CD4-positive, alpha-beta T cell (primary cell): Measurements from ENCODE around the gene DCDC2C. TPM values are rescaled to one million over a fixed set of nuclear protein-coding genes. Genes with fewer than 3 reads are reported as not detected.

Source experiments
- ATAC-seq: fragments of 200-7000 bp; cut with Tn5 transposase; one replicate; pipeline ENCODE4 v1.10.0; 2022; ENCODE audit warnings: mild to moderate bottlenecking; ENCODE audit not compliant: poor library complexity
- CTCF ChIA-PET: fragments of 350-600 bp; sonication (Branson Sonifier 250); formaldehyde crosslinking; loops from one replicate; lab custom pipeline; 2021; ENCODE audit warnings: antibody characterized with exemption, inconsistent platforms; lab: Charles Lee
- POLR2A ChIA-PET: fragments of 350-600 bp; sonication (Branson Sonifier 250); formaldehyde crosslinking; loops from one replicate; lab custom pipeline; 2021; ENCODE audit warnings: antibody characterized with exemption, inconsistent platforms; lab: Charles Lee
- DNase-seq, 14 experiments: peaks; one replicate each; pipeline ENCODE4 v3.0.0-alpha.2; 2013 to 2020; ENCODE audit warnings: mixed read lengths in 2 of 14
- H3K27ac ChIP-seq, 2 donors: one replicate each; pipeline versions ENCODE4 v1.5.1 to v1.7.0; 2013; ENCODE audit warnings: low read length in 2 of 2, low read depth in 1 of 2, mild to moderate bottlenecking in 1 of 2
- H3K27me3 ChIP-seq, 2 experiments: 1 replicate in 1 of 2; 2 replicates in 1 of 2; pipeline versions ENCODE4 v1.6.1 to v1.7.0; 2013; ENCODE audit warnings: low read length in 2 of 2, control low read depth in 1 of 2, mild to moderate bottlenecking in 1 of 2, moderate library complexity in 1 of 2; ENCODE audit not compliant: insufficient read depth in 2 of 2, control insufficient read depth in 1 of 2
- H3K36me3 ChIP-seq: one replicate; pipeline ENCODE4 v1.6.1; 2013; ENCODE audit warnings: low read length, control low read depth; ENCODE audit not compliant: insufficient read depth
- H3K4me1 ChIP-seq: one replicate; pipeline ENCODE4 v1.6.1; 2013; ENCODE audit warnings: low read length, control low read depth; ENCODE audit not compliant: insufficient read depth
- H3K4me3 ChIP-seq: one replicate; pipeline ENCODE4 v1.5.1; 2013; ENCODE audit warnings: mild to moderate bottlenecking, low read length, moderate library complexity
- H3K9me3 ChIP-seq, 2 experiments: 1 replicate in 1 of 2; 2 replicates in 1 of 2; pipeline versions ENCODE4 v1.6.1 to v1.7.0; 2013; ENCODE audit warnings: low read length in 2 of 2, mild to moderate bottlenecking in 2 of 2, control low read depth in 1 of 2, moderate library complexity in 1 of 2; ENCODE audit not compliant: control insufficient read depth in 1 of 2, insufficient read depth in 1 of 2
- H3K27ac Mint-ChIP-seq: one replicate; pipeline ENCODE4 v1.8.0; 2020; ENCODE audit warnings: mixed read lengths
- H3K27me3 Mint-ChIP-seq: one replicate; pipeline ENCODE4 v1.8.0; 2021; ENCODE audit warnings: mixed read lengths
- H3K36me3 Mint-ChIP-seq: one replicate; pipeline ENCODE4 v1.8.0; 2021; ENCODE audit warnings: low read depth, mixed read lengths
- H3K4me1 Mint-ChIP-seq: one replicate; pipeline ENCODE4 v1.8.0; 2021; ENCODE audit warnings: low read depth, mixed read lengths
- H3K4me3 Mint-ChIP-seq: one replicate; pipeline ENCODE4 v1.8.0; 2020; ENCODE audit warnings: mild to moderate bottlenecking, mixed read lengths
- H3K9me3 Mint-ChIP-seq: one replicate; pipeline ENCODE4 v1.8.0; 2020; ENCODE audit warnings: mixed read lengths
- intact Hi-C, 2 experiments: fragments of 100-400 bp; cut with DNase I in 1 of 2; cut with micrococcal nuclease in 1 of 2; formaldehyde crosslinking; loops; one replicate each; pipeline versions ENCODE4 v1.15.1 to v1.9.0; 2023 to 2025; cut with DNase I, micrococcal nuclease
- total RNA-seq, 174 experiments: library from RNA in 2 of 174; stranded (reverse) in 2 of 174; gene quantifications; one replicate each; pipeline ENCODE4 v1.2.3 and lab custom pipeline; 2021 to 2026
- TF ChIP-seq, protein P1 (sequence below): fragments of 200-600 bp; IDR thresholded peaks from one replicate; pipeline ENCODE4 v1.8.0; 2022; ENCODE audit warnings: antibody characterized with exemption, mild to moderate bottlenecking

Gene DCDC2C
- total RNA-seq, 2 experiments from 2014 or later = not detected

DNA sequence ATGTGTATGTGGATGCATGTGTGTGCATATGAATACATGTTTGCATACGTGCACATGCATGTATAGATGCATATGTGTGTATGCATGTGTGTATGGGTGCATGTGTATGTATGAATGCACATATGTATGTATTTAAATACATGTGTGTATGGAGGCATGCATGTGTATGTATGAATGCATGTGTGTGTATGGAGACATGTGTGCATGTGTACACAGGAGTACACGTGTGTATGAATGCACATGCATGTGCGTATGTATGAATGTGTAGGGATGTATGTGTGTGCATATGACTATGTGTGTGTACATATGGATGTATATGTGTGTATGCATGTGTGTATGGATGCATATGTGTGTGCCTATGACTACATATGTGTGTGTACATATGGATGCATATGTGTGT is 51.9 kb downstream of the DCDC2C start:
- H3K9me3 Mint-ChIP-seq = no peaks in the 10 kb centered on the region
- Histone ChIP-seq H3K4me1 (no peaks in the 10 kb centered on the region), H3K36me3 (no peaks in the 10 kb centered on the region), H3K27ac (no peak overlapping the region), H3K27me3 (peaks cover 0 to 2% of the 10 kb centered on the region in 2 experiments), H3K4me3 (no peak overlapping the region), H3K9me3 (peaks cover 0 to 5% of the 10 kb centered on the region in 2 experiments)
- intact Hi-C loops = no loop called here
- no peak for ATAC-seq
- TF ChIP-seq, protein P1, sequence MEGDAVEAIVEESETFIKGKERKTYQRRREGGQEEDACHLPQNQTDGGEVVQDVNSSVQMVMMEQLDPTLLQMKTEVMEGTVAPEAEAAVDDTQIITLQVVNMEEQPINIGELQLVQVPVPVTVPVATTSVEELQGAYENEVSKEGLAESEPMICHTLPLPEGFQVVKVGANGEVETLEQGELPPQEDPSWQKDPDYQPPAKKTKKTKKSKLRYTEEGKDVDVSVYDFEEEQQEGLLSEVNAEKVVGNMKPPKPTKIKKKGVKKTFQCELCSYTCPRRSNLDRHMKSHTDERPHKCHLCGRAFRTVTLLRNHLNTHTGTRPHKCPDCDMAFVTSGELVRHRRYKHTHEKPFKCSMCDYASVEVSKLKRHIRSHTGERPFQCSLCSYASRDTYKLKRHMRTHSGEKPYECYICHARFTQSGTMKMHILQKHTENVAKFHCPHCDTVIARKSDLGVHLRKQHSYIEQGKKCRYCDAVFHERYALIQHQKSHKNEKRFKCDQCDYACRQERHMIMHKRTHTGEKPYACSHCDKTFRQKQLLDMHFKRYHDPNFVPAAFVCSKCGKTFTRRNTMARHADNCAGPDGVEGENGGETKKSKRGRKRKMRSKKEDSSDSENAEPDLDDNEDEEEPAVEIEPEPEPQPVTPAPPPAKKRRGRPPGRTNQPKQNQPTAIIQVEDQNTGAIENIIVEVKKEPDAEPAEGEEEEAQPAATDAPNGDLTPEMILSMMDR = no peak
- no peaks in the 10 kb centered on the region for H3K4me1 Mint-ChIP-seq
- no peak overlapping the region for H3K27ac Mint-ChIP-seq
- H3K4me3 Mint-ChIP-seq = no peak overlapping the region
- peaks cover 34% of the 10 kb centered on the region for H3K27me3 Mint-ChIP-seq
- no peaks in the 10 kb centered on the region for H3K36me3 Mint-ChIP-seq
- ChIA-PET CTCF (no interaction called here), POLR2A (no interaction called here)
- DNase-seq = no peak

DNA sequence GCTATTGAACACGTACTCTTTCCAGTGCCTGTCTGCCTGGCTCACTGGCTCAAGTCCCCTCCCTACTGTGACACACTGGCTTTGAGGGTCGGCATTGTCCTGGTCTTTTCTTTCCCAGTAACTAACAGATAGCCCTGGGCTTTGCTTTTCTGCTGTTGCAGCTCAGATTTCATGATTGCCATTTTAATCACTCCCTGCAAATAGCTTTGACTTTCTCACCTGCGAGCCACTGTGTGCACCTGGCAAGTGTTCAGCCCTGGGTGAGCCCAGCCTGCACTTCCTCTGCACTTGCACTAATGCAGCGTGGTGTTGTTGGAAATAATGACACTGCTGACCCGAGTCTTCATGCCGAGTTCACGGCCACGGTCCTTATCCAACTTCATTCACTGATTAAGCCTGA is 52.9 kb downstream of the DCDC2C start:
- Histone ChIP-seq H3K27me3 (no peaks in the 10 kb centered on the region), H3K4me1 (no peaks in the 10 kb centered on the region), H3K36me3 (no peaks in the 10 kb centered on the region), H3K27ac (no peak overlapping the region), H3K4me3 (no peak overlapping the region), H3K9me3 (peaks cover 0 to 2% of the 10 kb centered on the region in 2 experiments)
- Mint-ChIP-seq H3K9me3 (no peaks in the 10 kb centered on the region), H3K4me1 (no peaks in the 10 kb centered on the region), H3K27ac (no peak overlapping the region), H3K4me3 (no peak overlapping the region), H3K36me3 (no peaks in the 10 kb centered on the region), H3K27me3 (peaks cover 30% of the 10 kb centered on the region)
- no peak for DNase-seq
- no peak for ATAC-seq
- ChIA-PET POLR2A (no interaction called here), CTCF (no interaction called here)
- TF ChIP-seq, protein P1 = no peak
- intact Hi-C loops = no loop called here

DNA sequence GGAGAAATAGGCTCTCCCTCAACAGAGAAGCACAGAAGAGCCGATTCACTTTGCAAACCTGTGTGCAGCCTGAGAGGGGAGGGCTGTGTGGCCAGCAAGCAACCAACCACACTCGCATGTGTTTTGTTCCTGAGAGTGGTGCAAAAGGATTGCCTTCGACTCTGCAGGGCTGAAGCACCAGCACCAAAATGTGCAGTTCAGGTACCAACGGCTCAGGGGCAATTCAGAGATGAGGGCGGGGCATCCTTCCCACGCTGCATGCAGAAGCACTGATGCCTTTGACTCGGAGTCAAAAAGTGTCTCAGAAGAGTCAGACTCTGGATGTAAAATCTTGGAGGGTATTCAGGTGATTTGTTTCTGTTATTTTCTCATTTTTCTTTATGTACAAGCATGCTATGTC is 55.5 kb downstream of the DCDC2C start:
- Histone ChIP-seq H3K27ac (no peak overlapping the region), H3K4me3 (no peak overlapping the region), H3K9me3 (peaks cover 0 to 6% of the 10 kb centered on the region in 2 experiments), H3K27me3 (peaks cover 0 to 3% of the 10 kb centered on the region in 2 experiments), H3K4me1 (no peaks in the 10 kb centered on the region), H3K36me3 (no peaks in the 10 kb centered on the region)
- no peak overlapping the region for H3K4me3 Mint-ChIP-seq
- DNase-seq (no peak), ATAC-seq (no peak)
- intact Hi-C loops = no loop called here
- H3K9me3 Mint-ChIP-seq = no peaks in the 10 kb centered on the region
- CTCF ChIA-PET = no interaction called here
- H3K4me1 Mint-ChIP-seq = no peaks in the 10 kb centered on the region
- H3K36me3 Mint-ChIP-seq = no peaks in the 10 kb centered on the region
- TF ChIP-seq, protein P1 = no peak
- H3K27me3 Mint-ChIP-seq = peaks cover 26% of the 10 kb centered on the region
- no peak overlapping the region for H3K27ac Mint-ChIP-seq
- POLR2A ChIA-PET = no interaction called here
